Anterior cingulate cortex (tissue), 58 donors: ENCODE measurements around the gene MYBL2.

ENCODE experiments used
- DNase-seq, 58 donors: peaks; one replicate each; lab custom pipeline; 2025; lab: John Stamatoyannopoulos, UW

MYBL2 gene

GRCh38 chr20:43681468-43681942 lies 14.6 kb downstream of the MYBL2 start:
- DNase-seq = no peak

- no peak for DNase-seq
These were observed 15.1 kb downstream of the MYBL2 start for GRCh38 chr20:43681991-43682410.

- DNase-seq = no peak
These were observed 15.5 kb downstream of the MYBL2 start for GRCh38 chr20:43682446-43682845.

DNA sequence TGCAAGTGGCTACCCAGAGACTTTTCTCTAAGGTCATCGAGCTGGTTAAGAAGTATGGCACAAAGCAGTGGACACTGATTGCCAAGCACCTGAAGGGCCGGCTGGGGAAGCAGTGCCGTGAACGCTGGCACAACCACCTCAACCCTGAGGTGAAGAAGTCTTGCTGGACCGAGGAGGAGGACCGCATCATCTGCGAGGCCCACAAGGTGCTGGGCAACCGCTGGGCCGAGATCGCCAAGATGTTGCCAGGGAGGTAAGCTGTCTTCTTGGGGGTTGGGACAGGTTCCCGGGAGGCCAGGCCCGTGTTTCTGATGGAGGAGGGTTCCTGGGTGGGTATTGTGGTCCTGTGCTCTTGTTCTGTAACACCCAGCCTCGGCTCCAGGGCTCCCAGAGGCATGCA lies 19.9 kb downstream of the MYBL2 start:
- no peak for DNase-seq

- DNase-seq = no peak
These were observed 22.3 kb downstream of the MYBL2 start for GRCh38 chr20:43689165-43689564.

DNA sequence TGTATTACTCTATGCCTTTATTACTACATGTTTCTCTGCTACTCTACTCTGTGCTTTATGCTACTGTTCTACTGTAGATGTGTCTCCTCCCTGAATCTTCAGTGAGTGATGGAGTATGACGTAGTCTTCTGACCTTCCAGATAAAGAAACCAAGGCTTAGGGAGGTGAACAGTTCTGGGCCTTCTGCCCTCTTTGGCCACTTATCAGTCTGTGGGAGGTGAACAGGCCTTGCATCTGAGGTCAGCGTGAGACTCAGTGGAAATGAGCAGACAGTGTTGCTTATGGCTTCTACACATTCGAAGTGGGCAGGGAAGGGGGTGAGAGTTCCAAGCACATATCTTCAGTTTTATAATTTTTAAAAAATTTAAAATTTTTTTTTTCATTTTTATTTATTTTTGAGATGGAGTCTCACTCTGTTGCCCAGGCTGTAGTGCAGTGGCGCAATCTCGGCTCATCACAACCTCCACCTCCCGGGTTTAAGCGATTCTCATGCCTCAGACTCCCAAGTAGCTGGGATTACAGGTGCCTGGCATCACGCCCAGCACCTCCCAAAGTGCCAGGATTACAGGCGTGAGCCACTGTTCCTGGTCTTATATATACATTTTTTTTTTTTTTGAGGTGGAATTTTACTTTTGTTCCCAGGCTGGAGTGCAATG lies 24.2 kb downstream of the MYBL2 start:
- DNase-seq = no peak

DNA sequence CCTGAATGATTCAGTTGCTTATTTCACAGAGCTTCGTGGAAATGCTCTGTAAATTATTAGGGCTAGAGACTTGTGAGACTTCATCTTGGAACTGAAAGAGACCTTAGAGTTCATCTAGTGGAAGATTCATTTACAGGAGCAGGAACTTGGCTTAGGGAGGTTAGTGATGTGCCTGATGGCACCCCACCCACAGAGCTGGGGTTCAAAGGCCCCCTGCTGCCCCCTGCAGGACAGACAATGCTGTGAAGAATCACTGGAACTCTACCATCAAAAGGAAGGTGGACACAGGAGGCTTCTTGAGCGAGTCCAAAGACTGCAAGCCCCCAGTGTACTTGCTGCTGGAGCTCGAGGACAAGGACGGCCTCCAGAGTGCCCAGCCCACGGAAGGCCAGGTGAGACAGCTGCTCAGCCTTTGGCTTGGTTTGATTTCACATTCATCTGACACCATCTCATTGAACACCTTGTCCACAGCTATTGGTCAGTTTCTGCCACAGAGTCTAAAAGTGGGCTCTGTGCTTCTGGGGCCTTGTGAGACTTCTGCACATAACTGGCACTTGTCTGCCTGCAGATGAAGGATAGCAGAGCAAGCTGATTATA lies 25.1 kb downstream of the MYBL2 start:
- DNase-seq = peak in 18 of 58 donors; percentile 1 to 24 (median 7)

- DNase-seq = no peak
These were observed 27.8 kb downstream of the MYBL2 start for GRCh38 chr20:43694763-43695162.

DNA sequence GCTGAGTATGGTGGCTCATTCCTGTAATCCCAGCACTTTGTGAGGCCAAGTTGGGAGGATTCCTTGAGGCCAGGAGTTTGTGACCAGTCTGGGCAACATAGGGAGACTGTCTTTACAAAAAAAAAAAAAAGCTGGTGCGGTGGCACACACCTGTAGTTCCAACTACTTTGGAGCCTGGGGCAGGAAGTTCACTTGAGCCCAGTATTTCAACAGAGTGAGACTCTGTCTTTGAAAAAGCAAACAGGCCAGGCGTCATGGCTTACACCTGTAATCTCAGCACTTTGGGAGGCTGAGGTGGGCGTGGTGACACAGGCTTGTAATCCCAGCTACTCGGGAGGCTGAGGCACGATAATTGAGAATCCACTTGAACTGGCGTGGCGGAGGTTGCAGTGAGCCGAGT lies 28.7 kb downstream of the MYBL2 start:
- no peak for DNase-seq

DNA sequence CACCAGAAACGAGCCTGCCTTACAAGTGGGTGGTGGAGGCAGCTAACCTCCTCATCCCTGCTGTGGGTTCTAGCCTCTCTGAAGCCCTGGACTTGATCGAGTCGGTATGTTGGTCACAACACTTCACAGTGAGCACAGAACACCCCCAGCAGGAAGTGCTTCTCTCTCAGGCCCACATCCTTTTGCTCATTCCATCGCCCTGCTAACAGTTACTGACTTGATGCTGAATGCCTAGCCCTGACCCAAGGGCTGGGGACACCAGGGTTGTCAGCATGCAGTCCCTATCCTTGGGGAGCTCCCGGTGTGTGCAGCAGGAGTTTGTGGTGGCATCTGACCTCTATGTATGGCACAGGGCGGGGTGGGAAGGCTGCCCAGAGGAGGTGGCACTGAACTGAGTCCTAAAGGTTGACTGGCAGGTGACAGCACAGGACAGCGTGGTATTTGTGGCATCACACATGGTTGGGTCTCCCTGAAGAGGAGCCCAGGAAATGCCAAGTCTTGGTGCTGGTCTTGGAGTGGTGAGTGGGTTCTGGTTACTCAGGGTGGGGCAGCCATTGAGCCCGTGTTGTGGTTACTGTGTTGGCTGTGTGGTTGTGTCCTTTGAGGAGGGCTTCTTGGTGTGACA lies 33.1 kb downstream of the MYBL2 start:
- DNase-seq = no peak

DNA sequence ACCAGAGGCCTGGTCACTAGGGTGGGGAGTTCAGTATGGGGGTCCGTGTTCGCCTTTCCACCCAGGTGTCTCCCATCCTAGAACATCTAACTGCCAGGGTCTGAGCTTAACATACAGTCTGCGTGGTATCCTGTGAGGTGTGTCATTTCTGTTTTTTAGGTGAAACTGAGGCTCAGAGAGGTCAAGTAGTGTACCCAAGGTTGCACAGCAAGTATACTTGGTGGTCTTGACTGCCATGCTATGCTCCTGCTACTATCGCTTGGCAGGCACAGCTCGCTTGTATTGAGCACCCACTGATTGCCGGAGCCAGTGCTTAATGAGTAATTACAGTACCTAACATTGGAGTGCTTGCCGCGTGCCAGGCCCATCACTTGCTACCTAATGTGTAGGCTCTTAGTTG lies 33.7 kb downstream of the MYBL2 start:
- no peak for DNase-seq

DNA sequence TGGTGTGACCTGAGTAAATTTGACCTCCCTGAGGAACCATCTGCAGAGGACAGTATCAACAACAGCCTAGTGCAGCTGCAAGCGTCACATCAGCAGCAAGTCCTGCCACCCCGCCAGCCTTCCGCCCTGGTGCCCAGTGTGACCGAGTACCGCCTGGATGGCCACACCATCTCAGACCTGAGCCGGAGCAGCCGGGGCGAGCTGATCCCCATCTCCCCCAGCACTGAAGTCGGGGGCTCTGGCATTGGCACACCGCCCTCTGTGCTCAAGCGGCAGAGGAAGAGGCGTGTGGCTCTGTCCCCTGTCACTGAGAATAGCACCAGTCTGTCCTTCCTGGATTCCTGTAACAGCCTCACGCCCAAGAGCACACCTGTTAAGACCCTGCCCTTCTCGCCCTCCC lies 35.6 kb downstream of the MYBL2 start:
- no peak for DNase-seq

GRCh38 chr20:43710370-43711044 lies 43.6 kb downstream of the MYBL2 start:
- DNase-seq = no peak

GRCh38 chr20:43711098-43711654 lies 44.3 kb downstream of the MYBL2 start:
- no peak for DNase-seq

DNA sequence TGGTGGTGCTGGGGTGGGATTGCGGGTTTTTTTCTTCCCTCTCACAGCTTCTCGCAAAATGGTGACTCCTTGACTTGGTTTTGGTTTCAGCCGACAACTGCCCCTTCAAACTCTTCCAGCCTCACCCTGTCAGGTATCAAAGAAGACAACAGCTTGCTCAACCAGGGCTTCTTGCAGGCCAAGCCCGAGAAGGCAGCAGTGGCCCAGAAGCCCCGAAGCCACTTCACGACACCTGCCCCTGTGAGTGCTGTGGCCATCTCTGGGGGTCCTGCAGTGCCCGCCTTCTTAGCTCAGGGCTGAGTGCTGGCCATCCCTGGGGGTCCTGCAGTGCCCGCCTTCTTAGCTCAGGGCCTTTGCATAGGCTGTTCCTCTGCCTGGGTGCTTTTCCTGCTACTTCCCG lies 48.1 kb downstream of the MYBL2 start:
- DNase-seq = no peak

GRCh38 chr20:43715511-43715910 lies 48.6 kb downstream of the MYBL2 start:
- no peak for DNase-seq

GRCh38 chr20:43716123-43716522 lies 49.2 kb downstream of the MYBL2 start:
- no peak for DNase-seq

DNA sequence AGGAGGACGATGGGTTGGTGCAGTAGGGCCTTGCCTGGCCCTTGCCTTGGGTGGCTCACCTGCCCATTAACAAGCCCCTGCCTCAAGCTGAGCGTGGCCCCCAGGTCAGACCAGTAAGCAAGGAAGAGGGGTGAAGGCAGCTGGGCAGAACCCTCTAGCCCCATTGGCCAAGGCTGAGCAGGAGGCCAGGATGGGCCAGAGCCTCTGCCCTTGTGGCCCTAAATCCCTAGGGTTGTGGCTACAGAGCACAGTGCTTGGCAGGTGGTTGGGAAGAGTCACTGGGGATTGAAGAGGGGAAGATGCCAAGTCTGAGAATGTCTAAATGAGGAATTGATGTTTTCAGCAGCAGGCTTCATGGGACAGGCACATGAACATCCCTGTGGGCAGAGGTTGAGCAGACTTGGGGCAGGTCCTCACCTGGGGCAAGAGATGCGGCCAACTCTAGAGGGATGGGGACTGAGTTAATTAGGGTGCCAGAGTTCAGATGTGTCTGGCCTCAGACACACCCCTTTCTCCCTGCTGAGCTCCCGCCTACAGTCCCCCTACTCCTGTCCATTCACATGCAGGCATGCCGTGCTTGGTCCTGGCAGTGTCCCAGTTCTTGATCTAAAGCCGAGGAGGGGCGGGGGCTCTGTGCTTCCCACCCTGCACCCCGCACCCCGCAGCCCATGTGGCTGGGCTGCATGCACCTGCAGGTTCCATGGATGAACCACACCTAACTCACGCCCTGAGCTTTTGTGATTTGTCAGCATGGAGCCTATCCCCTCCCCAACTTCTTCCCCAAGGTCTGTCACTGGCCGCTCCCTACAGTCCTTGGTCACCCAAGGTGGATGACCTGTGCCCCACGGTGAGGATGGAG lies 50.1 kb downstream of the MYBL2 start:
- no peak for DNase-seq

GRCh38 chr20:43717616-43717995 lies 50.7 kb downstream of the MYBL2 start:
- DNase-seq = no peak

- DNase-seq = no peak
These were observed 53.1 kb downstream of the MYBL2 start for GRCh38 chr20:43720007-43720406.
